Esophagus mucosa (tissue), 1 donor: ENCODE data around the gene HTR1E. TPM values are rescaled to one million over a fixed set of nuclear protein-coding genes. Genes with fewer than 3 reads are reported as not detected.
"Not testable (repeated sequence)": the region's sequence is repeated elsewhere in the genome, so short reads cannot be mapped to it uniquely, and the experiment has no call there.

Experiments used
- ATAC-seq: fragments of 200-7000 bp; cut with Tn5 transposase; one replicate; pipeline ENCODE4 v1.9.1; 2020
- total RNA-seq: library from RNA; stranded (reverse); gene quantifications from one replicate; pipeline ENCODE4 v1.2.4, GENCODE V29; 2023
- donor health status: DM: yes; HTN: yes; CAD: no.

Gene HTR1E
- total RNA-seq, 1 donor from 2014 or later = not detected

DNA sequence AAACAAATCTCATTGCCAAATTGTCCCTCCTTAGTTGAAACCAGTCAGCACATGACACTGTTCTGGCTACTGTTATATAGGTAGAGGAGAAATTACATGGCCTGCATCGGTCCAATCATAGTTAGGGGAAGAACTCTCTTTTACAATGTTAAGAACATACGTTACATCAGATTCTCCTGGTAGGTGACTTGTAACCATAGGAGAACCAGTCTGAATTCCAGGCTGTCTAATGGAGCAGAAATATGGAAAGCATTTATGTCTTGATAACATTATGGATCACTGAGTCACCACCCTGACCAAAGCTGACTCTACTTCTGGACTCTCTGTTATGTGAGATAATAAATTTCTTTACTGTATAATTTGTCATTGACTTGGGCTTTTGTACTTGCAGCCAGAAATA, 40.9 kb downstream of the HTR1E start:
- ATAC-seq = no peak

- no peak for ATAC-seq
These were observed 64.2 kb downstream of the HTR1E start for GRCh38 chr6:87001494-87001893.

DNA sequence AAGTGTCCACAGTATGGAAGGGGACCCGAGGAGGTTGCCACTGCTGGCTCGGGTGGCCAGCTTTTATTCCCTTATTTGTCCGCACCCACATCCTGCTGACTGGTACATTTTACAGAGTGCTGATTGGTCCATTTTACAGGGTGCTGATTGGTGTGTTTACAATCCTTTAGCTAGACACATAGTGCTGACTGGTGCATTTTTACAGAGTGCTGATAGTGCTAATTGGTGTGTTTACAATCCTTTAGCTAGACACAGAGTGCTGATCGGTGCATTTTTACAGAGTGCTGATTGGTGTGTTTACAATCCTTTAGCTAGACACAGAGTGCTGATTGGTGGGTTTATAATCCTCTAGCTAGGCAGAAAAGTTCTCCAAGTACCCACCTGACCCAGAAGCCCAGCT, 65.1 kb downstream of the HTR1E start:
- ATAC-seq = not testable (repeated sequence)

DNA sequence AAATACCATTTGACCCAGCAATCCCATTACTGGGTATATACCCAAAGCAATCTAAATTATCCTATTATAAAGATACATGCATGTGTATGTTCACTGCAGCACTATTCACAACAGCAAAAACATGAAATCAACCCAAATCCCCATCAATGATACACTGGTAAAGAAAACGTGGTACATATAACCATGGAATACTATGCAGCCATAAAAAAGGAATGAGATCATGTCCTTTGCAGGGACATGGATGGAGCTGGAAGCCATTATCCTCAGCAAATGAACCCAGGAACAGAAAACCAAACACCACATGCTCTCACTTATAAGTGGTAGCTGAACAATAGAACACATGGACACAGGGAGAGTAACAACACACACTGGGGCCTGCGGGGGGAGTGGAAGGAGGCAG, 69.2 kb downstream of the HTR1E start:
- not testable (repeated sequence) for ATAC-seq

DNA sequence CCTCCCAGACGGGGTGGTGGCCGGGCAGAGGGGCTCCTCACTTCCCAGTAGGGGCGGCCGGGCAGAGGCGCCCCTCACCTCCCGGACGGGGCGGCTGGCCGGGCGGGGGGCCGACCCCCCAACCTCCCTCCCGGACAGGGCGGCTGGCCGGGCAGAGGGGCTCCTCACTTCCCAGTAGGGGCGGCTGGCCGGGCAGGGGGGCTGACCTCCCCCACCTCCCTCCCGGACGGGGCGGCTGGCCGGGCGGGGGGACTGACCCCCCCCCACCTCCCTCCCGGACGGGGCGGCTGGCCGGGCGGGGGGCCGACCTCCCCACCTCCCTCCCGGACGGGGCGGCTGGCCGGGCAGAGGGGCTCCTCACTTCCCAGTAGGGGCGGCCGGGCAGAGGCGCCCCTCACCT, 72.3 kb downstream of the HTR1E start:
- ATAC-seq = not testable (repeated sequence)

- ATAC-seq = no peak
These were observed 74.7 kb downstream of the HTR1E start for GRCh38 chr6:87012035-87012434.

DNA sequence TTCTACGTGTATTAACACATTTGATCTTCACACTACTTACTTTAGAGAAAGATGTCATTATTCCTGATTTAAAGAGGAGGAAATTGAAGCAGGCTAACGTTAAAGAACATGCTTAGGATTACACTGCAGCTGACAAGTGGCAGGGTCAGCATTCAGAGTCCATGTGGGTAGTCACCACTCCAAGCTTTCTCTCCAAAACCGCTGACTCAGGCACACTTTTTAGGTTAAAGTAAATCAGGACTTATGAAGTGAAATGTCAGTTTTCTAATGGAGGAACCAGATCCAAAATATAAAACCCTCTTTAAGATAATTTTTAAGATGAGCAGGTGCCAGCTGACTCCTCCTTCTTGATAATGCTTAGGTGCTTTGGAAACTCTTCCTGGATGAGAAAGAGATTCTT, 75.4 kb downstream of the HTR1E start:
- no peak for ATAC-seq

- ATAC-seq = no peak
These were observed 79.4 kb downstream of the HTR1E start for GRCh38 chr6:87016772-87017171.

DNA sequence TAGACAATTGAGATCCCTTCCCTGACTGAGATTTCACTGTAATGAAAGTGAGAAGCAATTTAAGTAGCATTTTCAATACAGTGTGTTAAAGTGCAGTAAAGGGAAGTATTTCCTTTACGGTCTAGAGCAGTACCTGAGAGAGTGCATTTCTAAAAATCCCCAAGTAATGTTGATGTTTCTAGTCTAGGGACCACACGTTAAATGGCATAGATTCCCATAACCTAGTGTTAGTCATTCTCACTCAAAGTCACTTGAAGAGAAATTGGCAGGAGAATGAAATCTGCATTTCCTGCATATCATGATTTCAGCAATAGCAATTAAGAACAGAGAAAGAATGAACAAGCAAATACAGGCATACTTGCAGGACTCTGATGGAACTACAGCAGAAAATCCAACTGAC, 89.7 kb downstream of the HTR1E start:
- ATAC-seq = no peak

DNA sequence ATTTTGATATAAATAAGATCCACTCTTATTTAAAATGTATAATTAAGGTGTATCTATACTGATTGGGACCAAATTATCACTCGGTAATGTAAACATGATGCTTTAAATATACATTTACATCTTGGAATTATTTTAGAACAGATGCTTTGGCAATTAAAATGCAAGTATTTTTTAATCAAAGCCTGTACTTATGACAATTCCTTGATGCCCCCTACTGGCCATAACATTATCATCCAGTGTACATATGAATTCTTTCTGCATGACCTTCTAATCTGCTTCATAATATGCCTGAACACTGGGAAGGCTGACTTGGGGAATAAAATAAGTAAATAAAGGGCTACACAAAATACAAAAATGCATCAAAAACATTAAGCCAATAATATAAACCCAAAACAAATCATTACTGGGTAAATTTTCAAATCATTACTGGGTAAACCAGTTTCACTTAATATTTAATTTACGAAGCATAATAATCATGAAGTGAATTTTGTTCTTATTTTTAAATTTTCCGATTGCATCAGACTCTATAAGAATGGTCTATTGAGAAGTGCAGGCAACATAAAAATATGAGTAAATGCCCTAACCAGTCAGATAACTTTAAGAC, 92.5 kb downstream of the HTR1E start:
- no peak for ATAC-seq

DNA sequence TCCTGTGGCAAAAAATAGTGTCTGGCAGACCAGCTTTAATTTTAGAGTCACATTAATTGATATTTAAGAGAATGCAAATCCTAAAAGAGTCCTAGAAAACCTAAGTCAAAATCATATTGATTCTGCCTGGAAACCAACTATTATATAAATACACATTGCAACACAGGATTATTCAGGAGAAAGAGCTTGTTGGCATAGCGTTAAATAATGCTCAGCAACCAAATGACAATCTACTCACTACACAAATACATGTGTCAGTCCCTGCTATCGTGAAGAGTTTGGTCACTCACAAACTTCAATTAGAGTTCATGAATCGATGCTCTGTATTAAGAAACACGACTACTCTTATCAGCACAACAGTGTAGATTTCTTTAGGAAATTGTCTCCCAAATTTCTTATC, 103.4 kb downstream of the HTR1E start:
- ATAC-seq = no peak

- ATAC-seq = no peak
These were observed 108.3 kb downstream of the HTR1E start for GRCh38 chr6:87045521-87046075.

DNA sequence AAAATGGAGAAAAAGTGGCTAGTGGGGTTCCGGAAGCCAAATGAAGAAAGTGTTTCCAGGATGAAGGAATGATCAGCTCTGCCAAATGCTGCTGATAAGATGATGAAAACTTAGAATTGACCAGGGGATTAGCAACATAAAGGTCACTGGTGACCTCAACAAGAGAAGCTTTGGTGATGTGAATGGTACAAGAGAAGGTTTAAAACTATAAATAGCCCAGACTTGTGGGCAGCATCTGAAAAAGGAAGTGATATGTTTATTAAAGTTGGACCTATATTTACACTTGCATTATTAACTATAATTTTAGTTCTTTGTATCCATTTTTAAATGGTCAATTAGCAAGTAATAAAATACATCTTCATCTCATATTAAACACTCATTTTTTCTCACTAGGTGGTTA, 112.5 kb downstream of the HTR1E start:
- ATAC-seq = no peak

DNA sequence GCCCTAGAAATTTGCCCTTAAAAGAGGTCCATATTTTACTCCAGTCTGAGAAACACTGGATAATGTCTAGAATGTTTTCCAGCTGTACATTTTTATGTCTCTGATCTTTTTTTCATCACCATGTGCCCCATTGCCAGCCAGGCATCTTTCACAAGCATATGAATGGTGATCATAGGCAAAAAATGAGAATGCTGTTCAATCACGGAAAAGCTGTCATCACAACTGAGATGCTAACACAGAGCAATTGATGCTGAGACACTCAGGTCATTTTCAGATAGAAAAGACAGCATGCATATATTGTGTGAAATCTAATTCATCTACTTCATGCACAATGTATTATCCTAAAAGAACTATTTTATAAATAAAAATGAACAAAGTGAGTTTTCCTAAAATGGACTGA, 116.0 kb downstream of the HTR1E start:
- ATAC-seq = no peak

GRCh38 chr6:87054143-87054833, 117.0 kb downstream of the HTR1E start:
- ATAC-seq = no peak

- ATAC-seq = no peak
These were observed 122.6 kb downstream of the HTR1E start for GRCh38 chr6:87059943-87060342.

DNA sequence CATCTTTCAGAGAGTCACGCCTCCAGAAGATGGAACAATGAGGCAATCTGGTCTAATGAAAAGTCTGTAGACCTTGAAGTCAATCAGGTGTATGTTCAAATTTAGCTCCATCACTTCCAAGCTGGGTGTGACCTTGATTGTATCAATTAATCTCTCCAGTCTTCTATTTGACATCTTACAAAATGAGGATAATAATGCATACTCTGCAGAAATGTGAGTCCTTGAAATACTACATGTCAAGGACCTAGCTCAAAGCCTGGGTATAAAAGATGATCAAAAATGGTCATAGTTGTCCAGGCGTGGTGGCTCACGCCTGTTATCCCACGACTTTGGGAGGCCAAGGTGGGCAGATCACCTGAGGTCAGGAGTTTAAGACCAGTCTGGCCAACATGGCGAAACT, 127.8 kb downstream of the HTR1E start:
- ATAC-seq = no peak

Other genes with a start within 250 kb of the HTR1E start
- not detected for gene CGA, start 157.6 kb downstream of the HTR1E start, total RNA-seq
- 21.6 TPM for gene ZNF292, start 218.0 kb downstream of the HTR1E start, total RNA-seq